Stomach (tissue), 4 donors: ENCODE results near the gene EXOC4.

Experiments
- EP300 ChIP-seq: sonication (generic); formaldehyde crosslinking; IDR thresholded peaks from one replicate; pipeline ENCODE4 v1.6.1; 2017; ENCODE audit warnings: antibody characterized with exemption
- POLR2AphosphoS5 ChIP-seq, 3 donors: sonication (generic); formaldehyde crosslinking; IDR thresholded peaks; one replicate each; pipeline ENCODE4 v1.6.1; 2016; ENCODE audit warnings: antibody characterized with exemption in 3 of 3
- TF ChIP-seq, protein P1 (sequence below), 7 experiments: fragments of 450-650 bp in 4 of 7; fragments of 200-600 bp in 3 of 7; sonication (generic) in 3 of 7; IDR thresholded peaks; one replicate each; pipeline ENCODE4 v1.5.1; 2016 to 2019; ENCODE audit warnings: antibody characterized with exemption in 7 of 7, control low read depth in 2 of 7, mild to moderate bottlenecking in 1 of 7

DNA sequence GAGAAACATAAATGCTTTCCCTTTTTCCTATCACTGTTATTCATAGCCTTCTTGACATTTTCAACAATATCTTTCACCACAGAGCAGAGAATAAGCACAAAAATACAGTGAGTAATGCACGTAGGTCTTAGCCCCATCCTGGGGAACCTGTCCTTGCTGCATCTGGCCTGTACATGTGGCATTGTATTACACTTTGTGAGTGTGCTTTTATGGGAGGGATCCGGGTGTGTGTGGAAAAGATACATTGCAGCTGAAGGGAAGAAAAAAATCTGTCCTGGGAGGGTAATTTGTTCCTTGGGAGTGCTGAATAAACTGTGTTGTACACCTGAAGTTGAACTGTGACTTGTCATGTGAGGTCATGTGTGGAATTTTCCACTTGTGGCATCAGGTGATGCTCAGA is 451.6 kb downstream of the EXOC4 start:
- TF ChIP-seq, protein P1, sequence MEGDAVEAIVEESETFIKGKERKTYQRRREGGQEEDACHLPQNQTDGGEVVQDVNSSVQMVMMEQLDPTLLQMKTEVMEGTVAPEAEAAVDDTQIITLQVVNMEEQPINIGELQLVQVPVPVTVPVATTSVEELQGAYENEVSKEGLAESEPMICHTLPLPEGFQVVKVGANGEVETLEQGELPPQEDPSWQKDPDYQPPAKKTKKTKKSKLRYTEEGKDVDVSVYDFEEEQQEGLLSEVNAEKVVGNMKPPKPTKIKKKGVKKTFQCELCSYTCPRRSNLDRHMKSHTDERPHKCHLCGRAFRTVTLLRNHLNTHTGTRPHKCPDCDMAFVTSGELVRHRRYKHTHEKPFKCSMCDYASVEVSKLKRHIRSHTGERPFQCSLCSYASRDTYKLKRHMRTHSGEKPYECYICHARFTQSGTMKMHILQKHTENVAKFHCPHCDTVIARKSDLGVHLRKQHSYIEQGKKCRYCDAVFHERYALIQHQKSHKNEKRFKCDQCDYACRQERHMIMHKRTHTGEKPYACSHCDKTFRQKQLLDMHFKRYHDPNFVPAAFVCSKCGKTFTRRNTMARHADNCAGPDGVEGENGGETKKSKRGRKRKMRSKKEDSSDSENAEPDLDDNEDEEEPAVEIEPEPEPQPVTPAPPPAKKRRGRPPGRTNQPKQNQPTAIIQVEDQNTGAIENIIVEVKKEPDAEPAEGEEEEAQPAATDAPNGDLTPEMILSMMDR (IDR thresholded peaks at IDR 0.05): no peak
- TF ChIP-seq POLR2AphosphoS5 (IDR thresholded peaks at IDR 0.05): no peak
- no peak for TF ChIP-seq EP300
